Temporal lobe (tissue), 1 donor: ENCODE measurements around the gene LDLRAD1. TPM values are rescaled to one million over a fixed set of nuclear protein-coding genes. Genes with fewer than 3 reads are reported as not detected.

ENCODE experiments used
- total RNA-seq: library from RNA; depleted of rRNA; stranded (reverse); fragments of >200 nt; gene quantifications from one replicate; pipeline ENCODE4 v1.2.3, GENCODE V29; 2014

The LDLRAD1 gene
- total RNA-seq, 1 donor from 2014 or later = not detected

Other genes with a start within 250 kb of the LDLRAD1 start
- gene NDC1, start 179.9 kb downstream of the LDLRAD1 start, total RNA-seq = 29.3 TPM
- 12.5 TPM for gene YIPF1, start 128.4 kb downstream of the LDLRAD1 start, total RNA-seq
- not detected for gene DIO1, start 124.0 kb downstream of the LDLRAD1 start, total RNA-seq
- 15.2 TPM for gene IFT25, start 72.5 kb downstream of the LDLRAD1 start, total RNA-seq
- gene LRRC42, start 71.8 kb downstream of the LDLRAD1 start, total RNA-seq = 12.3 TPM
- gene TMEM59, start 35.0 kb upstream of the LDLRAD1 start, total RNA-seq = 74.7 TPM
- 3.7 TPM for gene TCEANC2, start 35.4 kb upstream of the LDLRAD1 start, total RNA-seq
- gene CDCP2, start 134.8 kb upstream of the LDLRAD1 start, total RNA-seq = not detected
- gene CYB5RL, start 181.8 kb upstream of the LDLRAD1 start, total RNA-seq = 3.9 TPM
- 19.7 TPM for gene MRPL37, start 182.0 kb upstream of the LDLRAD1 start, total RNA-seq